ENCODE results near the gene FAM135A. TPM values are rescaled to one million over a fixed set of nuclear protein-coding genes. Genes with fewer than 3 reads are reported as not detected.

Gene FAM135A
- total and polyA plus RNA-seq, 2 of the 4 experiments (the other 2 are of a cell fraction), result 2.2 to 7.9 TPM

GRCh38 chr6:70385901-70386300 lies 27.4 kb upstream of the FAM135A start:
- Histone ChIP-seq H2AFZ (replicated peaks; ENCODE audit: low read length, poor library complexity) (no peak overlapping the region), H3K9me3 (ENCODE audit: control insufficient read depth, insufficient read depth, low read length) (no peaks in the 10 kb centered on the region), H3K56ac (ENCODE audit: extremely low read depth, insufficient read depth, low read length) (no peak overlapping the region), H4K20me1 (ENCODE audit: insufficient read depth, low read length) (no peaks in the 10 kb centered on the region), H4K8ac (ENCODE audit: low read depth in 2 of 2, low read length in 2 of 2) (no peak overlapping the region), H3K4me1 (ENCODE audit: control insufficient read depth, insufficient read depth, low read length) (no peaks in the 10 kb centered on the region), H3K4me3 (ENCODE audit: insufficient read depth, low read depth, low read length) (no peak overlapping the region), H3K14ac (replicated peaks; ENCODE audit: low read depth, low read length) (no peak overlapping the region), H3K27ac (ENCODE audit: insufficient read depth, low read length) (no peak overlapping the region), H4K91ac (ENCODE audit: insufficient read depth, low read depth, low read length) (no peak overlapping the region), H3K23ac (ENCODE audit: low read depth, low read length) (no peak overlapping the region), H3K79me1 (ENCODE audit: low read depth in 1 of 2, low read length in 2 of 2) (no peaks in the 10 kb centered on the region), H3K18ac (ENCODE audit: low read depth, low read length) (no peak overlapping the region), H2BK20ac (ENCODE audit: low read depth, low read length) (no peak overlapping the region), H3K9me1 (ENCODE audit: insufficient read depth, low read length) (no peaks in the 10 kb centered on the region), H2BK120ac (ENCODE audit: low read depth, low read length) (no peak overlapping the region), H4K5ac (ENCODE audit: low read depth, low read length) (no peak overlapping the region), H2BK5ac (ENCODE audit: low read depth, low read length, poor library complexity, severe bottlenecking) (no peak overlapping the region), H3K36me3 (ENCODE audit: control insufficient read depth, insufficient read depth, low read length) (no peaks in the 10 kb centered on the region), H3K4me2 (ENCODE audit: low read depth, low read length) (no peak overlapping the region), H2AK9ac (replicated peaks; ENCODE audit: low read depth, low read length, poor library complexity) (no peak overlapping the region), H2BK15ac (ENCODE audit: low read depth, low read length) (no peak overlapping the region), H3K4ac (ENCODE audit: low read depth, low read length) (no peak overlapping the region), H2AK5ac (ENCODE audit: low read depth, low read length) (no peak overlapping the region), H3K27me3 (ENCODE audit: control insufficient read depth, insufficient read depth, low read length) (peaks cover 7% of the 10 kb centered on the region), H3K9ac (ENCODE audit: low read depth, low read length) (no peak overlapping the region)
- TF ChIP-seq SMC3 (IDR thresholded peaks at IDR 0.05; ENCODE audit: low read depth, low read length) (no peak), FOS (IDR thresholded peaks at IDR 0.05; ENCODE audit: low read depth, low read length) (no peak), MAZ (IDR thresholded peaks at IDR 0.05; ENCODE audit: borderline replicate concordance, low read depth, low read length) (no peak), CTCF (conservative IDR thresholded peaks at IDR 0.05; ENCODE audit: low read depth, low read length) (no peak), USF2 (IDR thresholded peaks at IDR 0.05; ENCODE audit: low read depth, low read length) (no peak), POLR2A (IDR thresholded peaks at IDR 0.05; ENCODE audit: low read depth, low read length) (no peak), RCOR1 (IDR thresholded peaks at IDR 0.05; ENCODE audit: insufficient replicate concordance, low read length) (no peak), RFX5 (IDR thresholded peaks at IDR 0.05; ENCODE audit: low read depth, low read length) (no peak), MXI1 (IDR thresholded peaks at IDR 0.05; ENCODE audit: borderline replicate concordance, low read depth, low read length) (no peak), ELK1 (IDR thresholded peaks at IDR 0.05; ENCODE audit: borderline replicate concordance, low read depth, low read length) (no peak), MAFK (IDR thresholded peaks at IDR 0.05; ENCODE audit: low read depth, low read length) (no peak), RAD21 (IDR thresholded peaks at IDR 0.05; ENCODE audit: low read length) (no peak), NFE2L2 (IDR thresholded peaks at IDR 0.05; ENCODE audit: low read depth, low read length) (no peak), BHLHE40 (IDR thresholded peaks at IDR 0.05; ENCODE audit: low read depth, low read length) (no peak), CEBPB (IDR thresholded peaks at IDR 0.05; ENCODE audit: low read depth, low read length) (no peak), CHD1 (IDR thresholded peaks at IDR 0.05; ENCODE audit: low read depth, low read length) (no peak)
- ChIA-PET POLR2A (ENCODE audit: unreplicated experiment) (no interaction called here), CTCF (no interaction called here)
- no peak for DNase-seq
- BruUV-seq (replicated peaks), result no TSS peak
- dilution Hi-C loops (cut with HindIII; ENCODE audit: low sequenced_read_pairs, unreplicated experiment) (no loop called here), intact Hi-C loops (cut with micrococcal nuclease) (no loop called here), in situ Hi-C loops (cut with MboI; ENCODE audit: low sequenced_read_pairs) (no loop called here)
- 20 to 100% methylated on average over 1 of the region's 1 CpG for WGBS, 2 experiments (ENCODE audit: extremely low coverage in 2 of 2, insufficient read length in 1 of 2)
- no peak for ATAC-seq (ENCODE audit: low read depth)

All from IMR-90 (cell line).